PC-9 (cell line): ENCODE results near the gene ZNF628.

Experiments
- CTCF ChIP-seq: fragments of 200-600 bp; sonication (generic); conservative IDR thresholded peaks from 2 replicates; pipeline ENCODE4 v1.6.1; 2017; ENCODE audit warnings: mixed run types, antibody characterized with exemption, mild to moderate bottlenecking, moderate library complexity
- EZH2 ChIP-seq: fragments of 200-600 bp; sonication (generic); IDR thresholded peaks from 2 replicates; pipeline ENCODE4 v1.8.0; 2017; ENCODE audit warnings: antibody characterized with exemption, low read depth

- TF ChIP-seq CTCF: no peak
- TF ChIP-seq EZH2: no peak
Measured at GRCh38 chr19:55451965-55452748, 24.3 kb upstream of the ZNF628 start.
